Keratinocyte (primary cell): ENCODE results near the gene STS.

Experiments used
- EZH2 ChIP-seq: IDR thresholded peaks from one replicate; pipeline ENCODE4 v1.6.1; 2012; ENCODE audit warnings: inconsistent platforms, mild to moderate bottlenecking, low read length, moderate library complexity
- TF ChIP-seq, protein P1 (sequence below), 3 experiments: IDR thresholded peaks in 1 of 3; conservative IDR thresholded peaks in 1 of 3; optimal IDR thresholded peaks in 1 of 3; 2 replicates in 2 of 3; 3 replicates in 1 of 3; pipeline versions ENCODE3 to v1.5.1; 2011; ENCODE audit warnings: low read length in 3 of 3, mild to moderate bottlenecking in 3 of 3, moderate library complexity in 2 of 3, control low read depth in 1 of 3, inconsistent platforms in 1 of 3; ENCODE audit not compliant: insufficient read depth in 2 of 3; ENCODE audit errors: extremely low read depth in 1 of 3

DNA sequence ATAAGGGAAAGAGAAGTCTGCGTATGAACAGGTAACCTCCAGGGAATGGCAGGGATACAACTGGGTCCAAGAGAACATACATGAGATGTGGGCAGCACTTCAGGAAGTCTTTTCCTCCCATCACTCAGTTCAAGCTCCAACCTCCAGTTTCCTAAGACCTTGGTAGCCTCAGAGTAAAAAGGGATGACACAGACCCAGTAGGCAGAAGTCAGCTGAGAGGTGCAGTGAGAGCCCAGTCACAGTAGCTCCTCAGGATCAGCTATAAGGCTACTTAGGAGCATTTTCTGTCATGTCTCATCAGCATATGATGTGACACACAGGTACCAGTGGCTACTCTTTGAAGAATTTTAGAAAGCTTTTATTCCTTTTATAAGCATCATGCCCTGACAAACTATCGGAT is 12.5 kb upstream of the STS start:
- TF ChIP-seq, protein P1, sequence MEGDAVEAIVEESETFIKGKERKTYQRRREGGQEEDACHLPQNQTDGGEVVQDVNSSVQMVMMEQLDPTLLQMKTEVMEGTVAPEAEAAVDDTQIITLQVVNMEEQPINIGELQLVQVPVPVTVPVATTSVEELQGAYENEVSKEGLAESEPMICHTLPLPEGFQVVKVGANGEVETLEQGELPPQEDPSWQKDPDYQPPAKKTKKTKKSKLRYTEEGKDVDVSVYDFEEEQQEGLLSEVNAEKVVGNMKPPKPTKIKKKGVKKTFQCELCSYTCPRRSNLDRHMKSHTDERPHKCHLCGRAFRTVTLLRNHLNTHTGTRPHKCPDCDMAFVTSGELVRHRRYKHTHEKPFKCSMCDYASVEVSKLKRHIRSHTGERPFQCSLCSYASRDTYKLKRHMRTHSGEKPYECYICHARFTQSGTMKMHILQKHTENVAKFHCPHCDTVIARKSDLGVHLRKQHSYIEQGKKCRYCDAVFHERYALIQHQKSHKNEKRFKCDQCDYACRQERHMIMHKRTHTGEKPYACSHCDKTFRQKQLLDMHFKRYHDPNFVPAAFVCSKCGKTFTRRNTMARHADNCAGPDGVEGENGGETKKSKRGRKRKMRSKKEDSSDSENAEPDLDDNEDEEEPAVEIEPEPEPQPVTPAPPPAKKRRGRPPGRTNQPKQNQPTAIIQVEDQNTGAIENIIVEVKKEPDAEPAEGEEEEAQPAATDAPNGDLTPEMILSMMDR (optimal IDR thresholded peaks at IDR 0.05 in 1 of 3, IDR thresholded peaks at IDR 0.05 in 1 of 3, conservative IDR thresholded peaks at IDR 0.05 in 1 of 3; ENCODE audit: extremely low read depth in 1 of 3, insufficient read depth in 2 of 3, low read length in 3 of 3), result no peak
- TF ChIP-seq EZH2, result no peak
